C4-2B (cell line): ENCODE data around the gene ADAMTS6.

Experiments used
- ZFX ChIP-seq: fragments of 450-650 bp; IDR thresholded peaks from 2 replicates; pipeline ENCODE4 v1.6.1; 2017
- TF ChIP-seq, protein P1 (sequence below): fragments of 450-650 bp; conservative IDR thresholded peaks from 2 replicates; pipeline ENCODE4 v1.5.1; 2017; ENCODE audit warnings: mild to moderate bottlenecking

DNA sequence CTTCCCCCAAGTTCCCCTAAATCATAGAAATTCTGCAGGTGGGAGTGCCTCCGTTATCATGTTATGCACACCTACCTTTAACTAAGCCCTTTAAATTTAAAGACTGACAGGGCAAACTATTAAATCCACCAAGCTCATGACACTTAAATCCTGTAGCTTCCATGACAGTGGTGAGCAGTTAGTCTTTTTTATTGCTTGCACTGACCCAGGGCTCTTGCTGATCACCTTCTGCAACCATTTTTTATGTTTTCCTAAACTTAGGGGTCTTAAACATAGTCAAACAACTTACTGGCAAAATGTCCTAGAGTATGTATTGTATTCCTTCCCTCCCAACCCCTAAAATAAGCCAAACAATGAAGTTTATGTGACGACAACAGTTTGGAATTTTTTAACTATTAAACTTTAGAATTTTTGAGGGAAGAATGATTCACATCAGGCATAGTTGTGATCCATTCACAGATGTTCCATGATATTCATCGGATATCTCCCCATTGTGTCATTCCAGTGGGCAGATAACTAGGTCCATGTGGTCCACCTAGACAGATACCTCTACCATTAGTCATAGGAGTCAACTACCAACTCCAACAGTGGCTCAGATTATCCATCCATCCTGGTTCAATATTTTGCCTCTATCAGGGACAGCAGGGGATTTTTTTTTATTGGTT is 283.1 kb downstream of the ADAMTS6 start:
- TF ChIP-seq, protein P1, sequence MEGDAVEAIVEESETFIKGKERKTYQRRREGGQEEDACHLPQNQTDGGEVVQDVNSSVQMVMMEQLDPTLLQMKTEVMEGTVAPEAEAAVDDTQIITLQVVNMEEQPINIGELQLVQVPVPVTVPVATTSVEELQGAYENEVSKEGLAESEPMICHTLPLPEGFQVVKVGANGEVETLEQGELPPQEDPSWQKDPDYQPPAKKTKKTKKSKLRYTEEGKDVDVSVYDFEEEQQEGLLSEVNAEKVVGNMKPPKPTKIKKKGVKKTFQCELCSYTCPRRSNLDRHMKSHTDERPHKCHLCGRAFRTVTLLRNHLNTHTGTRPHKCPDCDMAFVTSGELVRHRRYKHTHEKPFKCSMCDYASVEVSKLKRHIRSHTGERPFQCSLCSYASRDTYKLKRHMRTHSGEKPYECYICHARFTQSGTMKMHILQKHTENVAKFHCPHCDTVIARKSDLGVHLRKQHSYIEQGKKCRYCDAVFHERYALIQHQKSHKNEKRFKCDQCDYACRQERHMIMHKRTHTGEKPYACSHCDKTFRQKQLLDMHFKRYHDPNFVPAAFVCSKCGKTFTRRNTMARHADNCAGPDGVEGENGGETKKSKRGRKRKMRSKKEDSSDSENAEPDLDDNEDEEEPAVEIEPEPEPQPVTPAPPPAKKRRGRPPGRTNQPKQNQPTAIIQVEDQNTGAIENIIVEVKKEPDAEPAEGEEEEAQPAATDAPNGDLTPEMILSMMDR, result no peak
- TF ChIP-seq ZFX, result no peak
